ENCODE results near the gene DOCK7.

DNA sequence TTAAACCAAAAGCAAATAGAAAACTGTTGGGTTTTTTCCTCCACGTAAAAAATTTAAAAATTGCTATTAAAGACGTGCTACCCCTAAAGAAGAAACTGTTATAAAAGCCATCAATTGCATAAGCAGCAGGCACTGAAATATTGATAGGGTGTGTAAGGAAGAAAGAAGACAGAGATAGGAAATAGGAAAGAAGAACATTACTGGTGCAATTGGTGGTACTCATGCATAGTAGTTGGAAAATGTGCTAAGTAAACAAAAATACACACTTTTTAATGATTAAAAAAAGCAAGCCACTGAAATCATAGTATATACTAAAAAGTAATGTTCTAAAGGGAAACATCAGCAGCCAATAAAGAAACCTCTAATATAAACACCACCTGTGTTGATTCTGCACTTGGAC is 143.6 kb downstream of the DOCK7 start:
- TF ChIP-seq, protein P1, sequence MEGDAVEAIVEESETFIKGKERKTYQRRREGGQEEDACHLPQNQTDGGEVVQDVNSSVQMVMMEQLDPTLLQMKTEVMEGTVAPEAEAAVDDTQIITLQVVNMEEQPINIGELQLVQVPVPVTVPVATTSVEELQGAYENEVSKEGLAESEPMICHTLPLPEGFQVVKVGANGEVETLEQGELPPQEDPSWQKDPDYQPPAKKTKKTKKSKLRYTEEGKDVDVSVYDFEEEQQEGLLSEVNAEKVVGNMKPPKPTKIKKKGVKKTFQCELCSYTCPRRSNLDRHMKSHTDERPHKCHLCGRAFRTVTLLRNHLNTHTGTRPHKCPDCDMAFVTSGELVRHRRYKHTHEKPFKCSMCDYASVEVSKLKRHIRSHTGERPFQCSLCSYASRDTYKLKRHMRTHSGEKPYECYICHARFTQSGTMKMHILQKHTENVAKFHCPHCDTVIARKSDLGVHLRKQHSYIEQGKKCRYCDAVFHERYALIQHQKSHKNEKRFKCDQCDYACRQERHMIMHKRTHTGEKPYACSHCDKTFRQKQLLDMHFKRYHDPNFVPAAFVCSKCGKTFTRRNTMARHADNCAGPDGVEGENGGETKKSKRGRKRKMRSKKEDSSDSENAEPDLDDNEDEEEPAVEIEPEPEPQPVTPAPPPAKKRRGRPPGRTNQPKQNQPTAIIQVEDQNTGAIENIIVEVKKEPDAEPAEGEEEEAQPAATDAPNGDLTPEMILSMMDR (conservative IDR thresholded peaks at IDR 0.05; ENCODE audit: low read length): no peak
- TF ChIP-seq EZH2phosphoT487 (IDR thresholded peaks at IDR 0.05; ENCODE audit: borderline replicate concordance): no peak
